Panc1 (cell line): ENCODE measurements around the gene ALLC.

Experiments
- POLR2AphosphoS5 ChIP-seq: IDR thresholded peaks from 2 replicates; pipeline ENCODE4 v1.6.1; 2012; ENCODE audit warnings: mild to moderate bottlenecking, low read depth, low read length, moderate library complexity
- SIN3A ChIP-seq: IDR thresholded peaks from 2 replicates; pipeline ENCODE4 v1.6.1; 2012; ENCODE audit warnings: low read depth, mild to moderate bottlenecking, low read length, moderate library complexity, borderline replicate concordance; ENCODE audit not compliant: insufficient read depth
- TCF7L2 ChIP-seq: IDR thresholded peaks from 2 replicates; pipeline ENCODE4 v1.6.1; 2011; ENCODE audit warnings: mild to moderate bottlenecking, low read depth, low read length, inconsistent platforms
- TF ChIP-seq, protein P1 (sequence below): fragments of 450-650 bp; IDR thresholded peaks from 2 replicates; pipeline ENCODE4 v1.5.1; 2017; ENCODE audit warnings: mild to moderate bottlenecking
- TF ChIP-seq, protein P2 (sequence below), 2 experiments: IDR thresholded peaks; 2 replicates each; pipeline ENCODE4 v1.6.1; 2011 to 2012; ENCODE audit warnings: low read depth in 2 of 2, control low read depth in 1 of 2, low read length in 1 of 2, mild to moderate bottlenecking in 1 of 2, moderate library complexity in 1 of 2; ENCODE audit not compliant: insufficient read depth in 1 of 2

DNA sequence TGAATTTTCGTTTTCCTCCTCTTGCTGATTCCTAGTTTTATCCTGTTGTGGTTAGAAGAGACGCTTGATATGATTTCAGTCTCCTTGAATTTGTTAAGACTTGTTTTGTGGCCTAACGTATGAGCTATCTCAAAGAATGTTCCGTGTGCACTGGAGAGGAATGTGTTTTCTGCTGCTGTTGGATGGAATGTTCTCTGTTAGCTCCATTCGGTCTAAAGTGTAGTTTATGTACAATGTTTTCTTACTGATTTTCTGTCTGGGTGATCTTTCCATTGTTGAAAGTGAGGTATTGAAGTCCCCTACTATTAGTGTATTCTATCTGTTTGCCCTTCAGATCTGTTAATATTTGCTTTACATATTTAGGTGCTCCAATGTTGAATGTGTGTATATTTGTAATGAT, 37.2 kb upstream of the ALLC start:
- TF ChIP-seq, protein P1, sequence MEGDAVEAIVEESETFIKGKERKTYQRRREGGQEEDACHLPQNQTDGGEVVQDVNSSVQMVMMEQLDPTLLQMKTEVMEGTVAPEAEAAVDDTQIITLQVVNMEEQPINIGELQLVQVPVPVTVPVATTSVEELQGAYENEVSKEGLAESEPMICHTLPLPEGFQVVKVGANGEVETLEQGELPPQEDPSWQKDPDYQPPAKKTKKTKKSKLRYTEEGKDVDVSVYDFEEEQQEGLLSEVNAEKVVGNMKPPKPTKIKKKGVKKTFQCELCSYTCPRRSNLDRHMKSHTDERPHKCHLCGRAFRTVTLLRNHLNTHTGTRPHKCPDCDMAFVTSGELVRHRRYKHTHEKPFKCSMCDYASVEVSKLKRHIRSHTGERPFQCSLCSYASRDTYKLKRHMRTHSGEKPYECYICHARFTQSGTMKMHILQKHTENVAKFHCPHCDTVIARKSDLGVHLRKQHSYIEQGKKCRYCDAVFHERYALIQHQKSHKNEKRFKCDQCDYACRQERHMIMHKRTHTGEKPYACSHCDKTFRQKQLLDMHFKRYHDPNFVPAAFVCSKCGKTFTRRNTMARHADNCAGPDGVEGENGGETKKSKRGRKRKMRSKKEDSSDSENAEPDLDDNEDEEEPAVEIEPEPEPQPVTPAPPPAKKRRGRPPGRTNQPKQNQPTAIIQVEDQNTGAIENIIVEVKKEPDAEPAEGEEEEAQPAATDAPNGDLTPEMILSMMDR = no peak
- TF ChIP-seq, protein P2, sequence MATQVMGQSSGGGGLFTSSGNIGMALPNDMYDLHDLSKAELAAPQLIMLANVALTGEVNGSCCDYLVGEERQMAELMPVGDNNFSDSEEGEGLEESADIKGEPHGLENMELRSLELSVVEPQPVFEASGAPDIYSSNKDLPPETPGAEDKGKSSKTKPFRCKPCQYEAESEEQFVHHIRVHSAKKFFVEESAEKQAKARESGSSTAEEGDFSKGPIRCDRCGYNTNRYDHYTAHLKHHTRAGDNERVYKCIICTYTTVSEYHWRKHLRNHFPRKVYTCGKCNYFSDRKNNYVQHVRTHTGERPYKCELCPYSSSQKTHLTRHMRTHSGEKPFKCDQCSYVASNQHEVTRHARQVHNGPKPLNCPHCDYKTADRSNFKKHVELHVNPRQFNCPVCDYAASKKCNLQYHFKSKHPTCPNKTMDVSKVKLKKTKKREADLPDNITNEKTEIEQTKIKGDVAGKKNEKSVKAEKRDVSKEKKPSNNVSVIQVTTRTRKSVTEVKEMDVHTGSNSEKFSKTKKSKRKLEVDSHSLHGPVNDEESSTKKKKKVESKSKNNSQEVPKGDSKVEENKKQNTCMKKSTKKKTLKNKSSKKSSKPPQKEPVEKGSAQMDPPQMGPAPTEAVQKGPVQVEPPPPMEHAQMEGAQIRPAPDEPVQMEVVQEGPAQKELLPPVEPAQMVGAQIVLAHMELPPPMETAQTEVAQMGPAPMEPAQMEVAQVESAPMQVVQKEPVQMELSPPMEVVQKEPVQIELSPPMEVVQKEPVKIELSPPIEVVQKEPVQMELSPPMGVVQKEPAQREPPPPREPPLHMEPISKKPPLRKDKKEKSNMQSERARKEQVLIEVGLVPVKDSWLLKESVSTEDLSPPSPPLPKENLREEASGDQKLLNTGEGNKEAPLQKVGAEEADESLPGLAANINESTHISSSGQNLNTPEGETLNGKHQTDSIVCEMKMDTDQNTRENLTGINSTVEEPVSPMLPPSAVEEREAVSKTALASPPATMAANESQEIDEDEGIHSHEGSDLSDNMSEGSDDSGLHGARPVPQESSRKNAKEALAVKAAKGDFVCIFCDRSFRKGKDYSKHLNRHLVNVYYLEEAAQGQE (IDR thresholded peaks at IDR 0.05; ENCODE audit: insufficient read depth in 1 of 2, low read depth in 2 of 2, low read length in 1 of 2) = no peak
- no peak for TF ChIP-seq POLR2AphosphoS5
- no peak for TF ChIP-seq SIN3A
- no peak for TF ChIP-seq TCF7L2
